DMS79 (cell line): Measurements from ENCODE around the gene FSTL4.

Experiments
- DNase-seq: peaks from one replicate; lab custom pipeline; 2025; lab: John Stamatoyannopoulos, UW

The FSTL4 gene

GRCh38 chr5:133512896-133513295, 99.4 kb downstream of the FSTL4 start:
- no peak for DNase-seq

- DNase-seq = no peak
Observed at GRCh38 chr5:133511653-133512235, 100.6 kb downstream of the FSTL4 start.

GRCh38 chr5:133510634-133511262, 101.6 kb downstream of the FSTL4 start:
- DNase-seq = no peak

- no peak for DNase-seq
Observed at GRCh38 chr5:133509742-133510079, 102.6 kb downstream of the FSTL4 start.

- no peak for DNase-seq
Observed at GRCh38 chr5:133508845-133509741, 103.2 kb downstream of the FSTL4 start.

- DNase-seq = no peak
Observed at GRCh38 chr5:133508331-133508730, 104.0 kb downstream of the FSTL4 start.

- DNase-seq = no peak
Observed at GRCh38 chr5:133506181-133506580, 106.2 kb downstream of the FSTL4 start.

GRCh38 chr5:133503511-133503910, 108.8 kb downstream of the FSTL4 start:
- no peak for DNase-seq

GRCh38 chr5:133499895-133500294, 112.4 kb downstream of the FSTL4 start:
- no peak for DNase-seq

GRCh38 chr5:133497608-133498348, 114.6 kb downstream of the FSTL4 start:
- no peak for DNase-seq

- DNase-seq = no peak
Observed at GRCh38 chr5:133496631-133497030, 115.7 kb downstream of the FSTL4 start.

GRCh38 chr5:133494923-133495246, 117.5 kb downstream of the FSTL4 start:
- no peak for DNase-seq

- no peak for DNase-seq
Observed at GRCh38 chr5:133494232-133494922, 118.0 kb downstream of the FSTL4 start.

- no peak for DNase-seq
Observed at GRCh38 chr5:133489632-133490031, 122.7 kb downstream of the FSTL4 start.

- no peak for DNase-seq
Observed at GRCh38 chr5:133487093-133487492, 125.2 kb downstream of the FSTL4 start.

GRCh38 chr5:133485468-133485867, 126.9 kb downstream of the FSTL4 start:
- DNase-seq = no peak

GRCh38 chr5:133483406-133484090, 128.8 kb downstream of the FSTL4 start:
- no peak for DNase-seq

- DNase-seq = no peak
Observed at GRCh38 chr5:133482028-133482427, 130.3 kb downstream of the FSTL4 start.

GRCh38 chr5:133480866-133481265, 131.5 kb downstream of the FSTL4 start:
- DNase-seq = no peak

GRCh38 chr5:133480366-133480765, 132.0 kb downstream of the FSTL4 start:
- no peak for DNase-seq

- DNase-seq = no peak
Observed at GRCh38 chr5:133478199-133478985, 133.9 kb downstream of the FSTL4 start.
